AG04450 (cell line): ENCODE measurements around the gene IFI35. TPM values are rescaled to one million over a fixed set of nuclear protein-coding genes. Genes with fewer than 3 reads are reported as not detected.

Source experiments
- CTCF ChIA-PET: fragments of 300-600, 350-600 bp; formaldehyde crosslinking; extraction: SDS; loops from one replicate; lab custom pipeline; 2022; ENCODE audit warnings: antibody characterized with exemption, inconsistent platforms; lab: Charles Lee
- POLR2A ChIA-PET: fragments of 350-600 bp; formaldehyde crosslinking; extraction: SDS; loops from one replicate; lab custom pipeline; 2021; ENCODE audit warnings: antibody characterized with exemption, inconsistent platforms; lab: Yijun Ruan, JAX
- DNase-seq: peaks from one replicate; pipeline ENCODE4 v3.0.0-alpha.2; 2011; ENCODE audit warnings: low read depth, low spot score
- H3K27ac ChIP-seq: one replicate; pipeline ENCODE4 v1.5.1; 2012; ENCODE audit warnings: low read depth, low read length, control low read depth
- H3K27me3 ChIP-seq: one replicate; pipeline ENCODE4 v1.6.0; 2012; ENCODE audit warnings: low read length; ENCODE audit not compliant: control insufficient read depth, insufficient read depth
- H3K4me3 ChIP-seq: 2 replicates; pipeline ENCODE4 v1.5.1; 2011; ENCODE audit warnings: mild to moderate bottlenecking, low read depth, low read length, control low read depth
- H3K9me3 ChIP-seq: 2 replicates; pipeline ENCODE4 v1.5.1; 2012; ENCODE audit warnings: low read length; ENCODE audit not compliant: control insufficient read depth, insufficient read depth
- CTCF ChIP-seq: IDR thresholded peaks from 2 replicates; pipeline ENCODE4 v1.5.1; 2011; ENCODE audit warnings: low read depth, low read length, control low read depth, inconsistent platforms
- polyA plus RNA-seq: library from polyadenylated mRNA; depleted of rRNA; stranded (reverse); fragments of >200 nt; gene quantifications from 2 replicates; pipeline ENCODE4 v1.2.3, GENCODE V29; 2011

Gene IFI35
- polyA plus RNA-seq, 1 experiment, result 24.1 TPM

DNA sequence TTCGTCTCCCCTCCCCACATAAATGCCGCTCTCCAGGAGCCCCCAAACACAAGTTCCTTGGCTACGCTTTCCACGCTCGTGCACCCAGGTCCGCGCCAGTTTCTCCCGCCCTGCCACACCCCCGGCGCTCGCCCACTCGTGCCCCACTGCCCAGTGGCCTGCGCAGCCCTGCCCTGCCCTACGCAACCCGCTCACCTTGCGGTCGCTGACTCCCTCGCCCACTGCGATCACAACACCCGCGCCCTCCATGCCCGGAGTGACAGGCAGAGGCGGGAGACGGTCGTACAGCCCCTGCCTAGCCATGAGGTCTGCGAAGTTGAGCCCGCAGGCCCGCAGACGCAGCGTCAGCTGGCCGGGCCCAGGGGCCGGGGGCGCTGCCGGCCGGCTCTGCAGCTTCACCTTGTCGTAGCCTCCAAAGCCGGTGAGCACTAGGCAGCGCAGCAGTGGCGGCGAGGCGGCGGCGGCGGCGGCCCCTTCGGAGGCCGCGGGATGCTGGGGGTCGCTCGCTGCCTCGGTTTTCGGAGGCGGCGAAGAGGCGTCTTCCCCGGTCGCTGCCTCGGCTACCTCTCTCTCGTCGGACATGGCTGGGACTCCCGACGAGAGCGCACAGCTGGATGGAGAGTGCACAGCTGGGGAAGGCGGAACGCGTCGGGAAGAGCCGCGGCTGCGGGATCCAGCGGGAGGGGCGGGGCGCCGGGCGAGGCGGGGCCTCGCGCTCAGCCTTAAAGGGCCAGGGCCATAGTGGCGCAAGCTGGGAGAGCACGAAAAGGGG, 15.3 kb downstream of the IFI35 start, which contains the start of gene VAT1:
Gene VAT1 (minus strand): TSS at position 645 of the 772 bp plus-strand sequence. CDS start 63 bp downstream, at position 582.
- no peak for DNase-seq
- ChIA-PET POLR2A (interaction anchor here (0.7 to 2.3 kb wide), 7 partner anchors 13 to 486 kb away, joined by 4 to 12 read pairs (median 6); partner anchors contain the start of genes IFI35, NBR1 and RPL27), CTCF (interaction anchor here (0.6 kb wide), 1 partner anchor 188 kb away, joined by 5 read pairs; no protein-coding TSS in a partner anchor)
- Histone ChIP-seq H3K27ac (peak within 1 kb of the TSS; percentile 78), H3K27me3 (peaks cover 3% of the 10 kb centered on the region), H3K4me3 (peak within 1 kb of the TSS; percentile 97), H3K9me3 (no peaks in the 10 kb centered on the region; the same call in 1 of the 2 replicates)
- TF ChIP-seq CTCF, result no peak

DNA sequence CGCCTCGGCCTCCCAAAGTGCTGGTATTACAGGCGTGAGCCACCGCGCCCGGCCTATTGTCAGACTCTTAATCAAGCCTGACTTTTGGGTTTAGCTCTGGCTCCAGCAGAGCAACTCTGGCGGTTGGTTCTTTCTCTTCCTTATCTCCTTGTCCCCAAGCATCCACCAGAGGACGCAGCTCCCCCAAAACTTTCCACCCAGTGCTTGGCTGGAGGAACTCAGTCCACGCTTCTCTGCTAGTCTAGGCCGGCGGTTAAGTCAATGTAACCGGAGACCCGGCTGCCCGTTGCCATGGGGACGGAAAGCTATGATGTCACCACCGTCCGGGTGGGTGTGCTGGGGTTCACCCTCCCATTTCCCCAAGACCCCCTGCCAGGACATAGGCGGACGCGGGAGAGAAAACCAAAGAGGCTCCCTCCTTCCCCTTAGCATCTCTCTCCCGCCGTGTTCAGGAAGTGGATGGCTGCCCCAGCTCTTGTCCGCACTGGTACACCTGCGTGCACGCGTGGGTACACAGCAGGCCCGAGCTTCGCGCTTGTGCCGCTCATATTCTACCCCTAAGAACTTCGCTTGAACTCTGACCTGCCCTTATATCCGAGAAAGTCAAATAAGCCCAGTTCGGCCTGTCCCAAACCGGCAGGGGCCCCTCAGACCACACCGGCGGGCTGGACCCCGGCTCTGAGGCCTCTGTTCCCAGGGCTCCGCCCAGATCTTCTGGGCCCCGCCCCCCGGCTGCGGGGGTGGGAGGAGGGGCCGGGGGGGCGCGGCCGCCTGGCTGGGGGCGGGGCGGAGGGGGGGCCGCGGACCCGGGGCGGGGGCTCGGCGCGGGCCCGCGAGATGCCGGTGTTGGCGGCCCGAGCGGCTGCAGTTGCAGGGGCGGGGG, 18.1 kb downstream of the IFI35 start, which contains the start of gene RND2:
Gene RND2 (plus strand): TSS at position 825 of the 883 bp plus-strand sequence. CDS start 117 bp downstream, outside the sequence.
- CTCF ChIA-PET, result interaction anchor here (0.6 to 1.7 kb wide), 15 partner anchors 10 to 344 kb away, joined by 3 to 13 read pairs (median 4); partner anchors contain the start of genes IFI35, NBR1 and TMEM106A
- Histone ChIP-seq H3K27ac (peak within 1 kb of the TSS; percentile 33), H3K27me3 (peaks cover 4% of the 10 kb centered on the region), H3K4me3 (peak within 1 kb of the TSS; percentile 72), H3K9me3 (no peaks in the 10 kb centered on the region; the same call in 1 of the 2 replicates)
- POLR2A ChIA-PET, result interaction anchor here (0.9 to 3.5 kb wide), 7 partner anchors 27 to 291 kb away, joined by 3 to 22 read pairs (median 5); partner anchors contain the start of genes BRCA1, NBR1, RPL27 and TMEM106A
- peak; percentile 87 for TF ChIP-seq CTCF
- DNase-seq, result peak; percentile 84

GRCh38 chr17:43025290-43025657, 18.7 kb downstream of the IFI35 start:
- no peak for TF ChIP-seq CTCF
- H3K4me3 ChIP-seq, result peak overlapping the region; percentile 60
- ChIA-PET POLR2A (interaction anchor here (2.2 to 3.5 kb wide), 2 partner anchors 146 to 290 kb away, joined by 19 to 22 read pairs; partner anchors contain the start of gene NBR1), CTCF (interaction anchor here (1.6 kb wide), 1 partner anchor 144 kb away, joined by 9 read pairs; no protein-coding TSS in a partner anchor)
- H3K27ac ChIP-seq, result no peak overlapping the region
- no peaks in the 10 kb centered on the region; the same call in 1 of the 2 replicates for H3K9me3 ChIP-seq
- H3K27me3 ChIP-seq, result peaks cover 4% of the 10 kb centered on the region
- no peak for DNase-seq

- ChIA-PET POLR2A (interaction anchor here (2.2 to 3.5 kb wide), 2 partner anchors 146 to 289 kb away, joined by 19 to 22 read pairs; partner anchors contain the start of gene NBR1), CTCF (no interaction called here)
- Histone ChIP-seq H3K27me3 (peaks cover 4% of the 10 kb centered on the region), H3K27ac (no peak overlapping the region), H3K4me3 (no peak overlapping the region; the same call in 1 of the 2 replicates), H3K9me3 (no peaks in the 10 kb centered on the region; the same call in 1 of the 2 replicates)
- no peak for TF ChIP-seq CTCF
- no peak for DNase-seq
These were observed 19.4 kb downstream of the IFI35 start for GRCh38 chr17:43025766-43026537.
